MV-4-11 (cell line): Measurements from ENCODE around the gene LMOD2.
A peak's percentile ranks its signal among the peaks of the same experiment; 100 is the strongest.

ENCODE experiments used
- DNase-seq: peaks from one replicate; lab custom pipeline; 2025; lab: John Stamatoyannopoulos, UW

The LMOD2 gene

GRCh38 chr7:123640583-123640982 is 15.1 kb upstream of the LMOD2 start:
- no peak for DNase-seq

GRCh38 chr7:123641901-123642300 is 13.8 kb upstream of the LMOD2 start:
- no peak for DNase-seq

- peak; percentile 25 for DNase-seq
These were observed 11.9 kb upstream of the LMOD2 start for GRCh38 chr7:123643495-123644441.

- no peak for DNase-seq
These were observed 10.2 kb upstream of the LMOD2 start for GRCh38 chr7:123645516-123645915.

- no peak for DNase-seq
These were observed 8.4 kb upstream of the LMOD2 start for GRCh38 chr7:123647106-123647730.

- DNase-seq, result peak; percentile 6
These were observed 5.7 kb upstream of the LMOD2 start for GRCh38 chr7:123649964-123650363.

GRCh38 chr7:123650595-123650994 is 5.1 kb upstream of the LMOD2 start:
- DNase-seq, result no peak

GRCh38 chr7:123652406-123652805 is 3.3 kb upstream of the LMOD2 start:
- no peak for DNase-seq

GRCh38 chr7:123653162-123653561 is 2.5 kb upstream of the LMOD2 start:
- no peak for DNase-seq

- no peak for DNase-seq
These were observed 1.1 kb downstream of the LMOD2 start for GRCh38 chr7:123656544-123657303.

GRCh38 chr7:123657304-123657685 is 1.6 kb downstream of the LMOD2 start:
- DNase-seq, result no peak

- no peak for DNase-seq
These were observed 2.4 kb downstream of the LMOD2 start for GRCh38 chr7:123658023-123658422.

- no peak for DNase-seq
These were observed 5.1 kb downstream of the LMOD2 start for GRCh38 chr7:123660514-123661354.

GRCh38 chr7:123661765-123662164 is 6.1 kb downstream of the LMOD2 start:
- peak; percentile 38 for DNase-seq

- no peak for DNase-seq
These were observed 6.6 kb downstream of the LMOD2 start for GRCh38 chr7:123662293-123662692.

GRCh38 chr7:123662755-123663154 is 7.1 kb downstream of the LMOD2 start:
- DNase-seq, result no peak

- DNase-seq, result no peak
These were observed 7.5 kb downstream of the LMOD2 start for GRCh38 chr7:123663200-123663599.

GRCh38 chr7:123665157-123665556 is 9.5 kb downstream of the LMOD2 start:
- no peak for DNase-seq

GRCh38 chr7:123665896-123666295 is 10.2 kb downstream of the LMOD2 start:
- DNase-seq, result no peak

GRCh38 chr7:123666492-123666891 is 10.8 kb downstream of the LMOD2 start:
- DNase-seq, result no peak

- DNase-seq, result no peak
These were observed 13.8 kb downstream of the LMOD2 start for GRCh38 chr7:123669485-123669884.
